RWPE1 (cell line): ENCODE measurements around the gene MINDY4.

Source experiments
- CTCF ChIA-PET: fragments of 350-600 bp; sonication (Branson Sonifier 250); formaldehyde crosslinking; extraction: SDS; loops from one replicate; lab custom pipeline; 2021; lab: Yijun Ruan, JAX
- POLR2A ChIA-PET: fragments of 400-600 bp; formaldehyde crosslinking; extraction: SDS; loops from one replicate; lab custom pipeline; 2020; ENCODE audit warnings: antibody characterized with exemption; ENCODE audit not compliant: low non-redundant PET; lab: Yijun Ruan, JAX
- DNase-seq: peaks from one replicate; pipeline ENCODE4 v3.0.0; 2012; ENCODE audit warnings: low spot score
- H3K27ac ChIP-seq: fragments of 450-650 bp; 2 replicates; pipeline ENCODE4 v1.5.1; 2017
- CTCF ChIP-seq: fragments of 450-650 bp; conservative IDR thresholded peaks from 2 replicates; pipeline ENCODE4 v1.5.1; 2017; ENCODE audit warnings: low read depth, mild to moderate bottlenecking

Gene MINDY4

DNA sequence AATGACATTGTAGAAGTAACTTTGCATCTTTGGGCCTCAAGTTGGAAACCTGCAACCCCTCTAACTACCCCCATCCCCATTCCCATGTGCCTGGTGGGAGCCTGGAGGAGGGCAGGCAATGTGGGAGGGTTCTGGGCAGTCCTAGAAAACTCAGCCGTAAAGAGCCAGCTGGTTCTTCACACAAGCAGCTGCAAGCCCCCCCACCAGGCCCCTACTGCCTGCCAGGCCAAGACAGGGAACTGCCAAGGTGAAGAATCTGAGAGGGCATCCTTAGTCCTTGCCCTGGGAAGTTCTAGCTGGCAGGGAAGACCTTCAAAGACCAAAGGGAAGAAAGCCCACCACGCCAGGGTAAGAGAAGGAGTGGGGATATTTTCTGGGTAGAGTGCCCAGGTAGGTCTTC, 31.5 kb upstream of the MINDY4 start:
- no peak for DNase-seq
- ChIA-PET CTCF (interaction anchor here (0.6 to 1.1 kb wide), 12 partner anchors 11 to 489 kb away, joined by 3 to 6 read pairs (median 4); no protein-coding TSS in a partner anchor), POLR2A (no interaction called here)
- no peak for TF ChIP-seq CTCF
- H3K27ac ChIP-seq: no peak overlapping the region

GRCh38 chr7:30740417-30741181, 30.6 kb upstream of the MINDY4 start:
- peak; percentile 99 for TF ChIP-seq CTCF
- ChIA-PET POLR2A (interaction anchor here (0.6 to 0.7 kb wide), 2 partner anchors 135 to 147 kb away, joined by 3 read pairs; no protein-coding TSS in a partner anchor), CTCF (interaction anchor here (0.6 to 1.1 kb wide), 18 partner anchors 12 to 680 kb away, joined by 3 to 6 read pairs (median 3); no protein-coding TSS in a partner anchor)
- H3K27ac ChIP-seq: no peak overlapping the region
- DNase-seq: peak; percentile 92

- POLR2A ChIA-PET: interaction anchor here (0.6 to 0.7 kb wide), 2 partner anchors 135 to 147 kb away, joined by 3 read pairs; no protein-coding TSS in a partner anchor
- CTCF ChIA-PET: interaction anchor here (0.6 to 1.0 kb wide), 6 partner anchors 18 to 63 kb away, joined by 3 to 4 read pairs (median 3); no protein-coding TSS in a partner anchor
- no peak for DNase-seq
Measured at GRCh38 chr7:30741289-30741688, 29.9 kb upstream of the MINDY4 start.

GRCh38 chr7:30743371-30744074, 27.7 kb upstream of the MINDY4 start:
- peak; percentile 34 for DNase-seq
- TF ChIP-seq CTCF: no peak
- ChIA-PET POLR2A (no interaction called here), CTCF (no interaction called here)
- no peak overlapping the region for H3K27ac ChIP-seq

More at GRCh38 chr7:30741289-30741688, 29.9 kb upstream of the MINDY4 start:
- H3K27ac ChIP-seq: no peak overlapping the region
- TF ChIP-seq CTCF: no peak

- no peak for DNase-seq
- TF ChIP-seq CTCF: no peak
- ChIA-PET CTCF (no interaction called here), POLR2A (no interaction called here)
- no peak overlapping the region for H3K27ac ChIP-seq
Measured at GRCh38 chr7:30744075-30744417, 27.2 kb upstream of the MINDY4 start.

DNA sequence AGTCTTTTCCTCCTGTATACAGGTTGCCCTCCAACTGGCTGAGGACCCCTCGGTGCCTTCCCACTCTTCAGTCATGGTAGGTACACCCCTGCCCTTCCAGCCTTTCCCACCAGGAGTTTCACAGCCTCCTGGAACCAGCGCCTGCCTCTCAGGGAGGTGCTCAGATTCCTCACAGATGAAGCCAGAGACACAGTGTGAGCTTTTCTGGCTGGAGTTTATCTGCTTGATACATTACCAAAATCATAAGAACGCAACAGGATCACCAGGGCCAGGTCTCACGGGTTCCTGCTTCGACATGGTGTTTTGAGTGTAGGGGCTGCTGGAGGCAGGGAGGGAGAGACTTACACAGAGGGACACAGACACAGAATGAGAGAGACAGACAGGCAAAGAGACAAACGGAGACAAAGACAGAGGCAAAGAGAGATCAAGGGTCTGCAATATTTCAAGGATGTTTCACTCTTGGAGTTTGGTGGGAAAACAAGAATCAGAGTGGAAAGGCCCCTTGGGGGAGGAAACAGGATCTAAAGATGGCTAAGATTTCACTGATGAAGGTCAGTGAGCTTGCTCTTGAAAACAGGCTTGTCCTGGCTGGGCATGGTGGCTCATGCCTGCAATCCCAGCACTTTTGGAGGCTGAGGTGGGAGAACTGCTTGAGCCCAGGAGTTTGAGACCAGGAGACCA, 25.8 kb upstream of the MINDY4 start:
- DNase-seq: no peak
- POLR2A ChIA-PET: no interaction called here
- CTCF ChIA-PET: no interaction called here
- no peak for TF ChIP-seq CTCF
- H3K27ac ChIP-seq: no peak overlapping the region
